Erythroblast (primary cell): Measurements from ENCODE around the gene RTL3.

Experiments used
- GATA1 ChIP-seq: IDR thresholded peaks from 2 replicates; pipeline ENCODE4 v1.6.1; 2011; ENCODE audit warnings: low read depth, mild to moderate bottlenecking, control low read depth, low read length, moderate library complexity
- POLR2A ChIP-seq: IDR thresholded peaks from 2 replicates; pipeline ENCODE4 v1.6.1; 2011; ENCODE audit warnings: mild to moderate bottlenecking, low read length

DNA sequence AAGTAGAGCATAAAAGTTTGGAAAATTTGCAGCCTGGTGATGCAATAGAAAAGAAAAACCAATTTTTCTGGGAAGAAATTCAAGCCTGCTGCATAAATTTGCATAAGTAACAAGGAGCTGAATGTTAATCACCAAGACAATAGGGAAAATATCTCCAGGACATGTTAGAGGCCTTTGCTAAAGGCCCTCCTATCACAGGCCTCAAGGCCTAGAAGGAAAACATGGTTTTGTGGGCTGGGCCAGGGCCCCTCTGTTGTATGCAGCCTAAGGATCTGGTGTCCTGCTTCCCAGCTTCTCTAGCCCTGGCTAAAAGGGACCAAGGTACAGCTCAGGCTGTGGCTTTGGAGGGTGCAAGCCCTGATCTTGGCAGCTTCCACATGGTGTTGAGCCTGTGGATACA lies 6.2 kb upstream of the RTL3 start:
- no peak for TF ChIP-seq POLR2A
- no peak for TF ChIP-seq GATA1
